Nephron (organoid): Measurements from ENCODE around the gene FBLN5.

Experiments used
- H3K27ac Mint-ChIP-seq, 3 experiments: 2 replicates each; pipeline ENCODE4 v1.8.0; 2020; ENCODE audit warnings: mixed read lengths in 3 of 3, mild to moderate bottlenecking in 2 of 3, moderate library complexity in 1 of 3
- H3K27me3 Mint-ChIP-seq: 2 replicates; pipeline ENCODE4 v1.8.0; 2021; ENCODE audit warnings: low read depth, mild to moderate bottlenecking, moderate library complexity, mixed read lengths
- H3K36me3 Mint-ChIP-seq: 2 replicates; pipeline ENCODE4 v1.8.0; 2020; ENCODE audit warnings: low read depth, mixed read lengths
- H3K4me1 Mint-ChIP-seq: 2 replicates; pipeline ENCODE4 v1.8.0; 2020; ENCODE audit warnings: mixed read lengths
- H3K4me3 Mint-ChIP-seq, 3 experiments: 2 replicates each; pipeline ENCODE4 v1.8.0; 2020; ENCODE audit warnings: mild to moderate bottlenecking in 3 of 3, mixed read lengths in 3 of 3, moderate library complexity in 2 of 3
- H3K9me3 Mint-ChIP-seq: 2 replicates; pipeline ENCODE4 v1.8.0; 2020; ENCODE audit warnings: mixed read lengths
- CTCF ChIP-seq, 3 experiments: fragments of 200-600 bp; sonication (generic); IDR thresholded peaks; one replicate each; pipeline ENCODE4 v1.5.0; 2021; ENCODE audit warnings: antibody characterized with exemption in 3 of 3; ENCODE audit not compliant: unreplicated experiment in 3 of 3

FBLN5 gene

GRCh38 chr14:91911474-91912032, 35.9 kb downstream of the FBLN5 start:
- Mint-ChIP-seq H3K9me3 (peaks cover 3% of the 10 kb centered on the region), H3K36me3 (peaks cover 10% of the 10 kb centered on the region), H3K27ac (no peak overlapping the region), H3K4me1 (peaks cover 6% of the 10 kb centered on the region), H3K27me3 (peaks cover 3% of the 10 kb centered on the region), H3K4me3 (no peak overlapping the region)
- peak in 2 of 3 experiments; percentile 31 to 49 for TF ChIP-seq CTCF (IDR thresholded peaks at IDR 0.05; ENCODE audit: unreplicated experiment in 3 of 3)

- TF ChIP-seq CTCF (IDR thresholded peaks at IDR 0.05; ENCODE audit: unreplicated experiment in 3 of 3), result no peak
- H3K27me3 Mint-ChIP-seq, result peaks cover 5% of the 10 kb centered on the region
- H3K4me1 Mint-ChIP-seq, result peaks cover 6% of the 10 kb centered on the region
- H3K9me3 Mint-ChIP-seq, result no peaks in the 10 kb centered on the region
- H3K4me3 Mint-ChIP-seq, result no peak overlapping the region
- H3K36me3 Mint-ChIP-seq, result peaks cover 6% of the 10 kb centered on the region
- no peak overlapping the region for H3K27ac Mint-ChIP-seq
These were observed 37.3 kb downstream of the FBLN5 start for GRCh38 chr14:91910196-91910595.

- Mint-ChIP-seq H3K4me3 (no peak overlapping the region), H3K27ac (no peak overlapping the region), H3K27me3 (peaks cover 11% of the 10 kb centered on the region), H3K36me3 (no peaks in the 10 kb centered on the region), H3K9me3 (no peaks in the 10 kb centered on the region), H3K4me1 (peaks cover 13% of the 10 kb centered on the region)
- TF ChIP-seq CTCF (IDR thresholded peaks at IDR 0.05; ENCODE audit: unreplicated experiment in 3 of 3), result no peak
These were observed 41.1 kb downstream of the FBLN5 start for GRCh38 chr14:91906374-91906773.

GRCh38 chr14:91904956-91905645, 42.4 kb downstream of the FBLN5 start:
- Mint-ChIP-seq H3K27me3 (peaks cover 11% of the 10 kb centered on the region), H3K9me3 (no peaks in the 10 kb centered on the region), H3K27ac (no peak overlapping the region), H3K36me3 (no peaks in the 10 kb centered on the region), H3K4me1 (peaks cover 14% of the 10 kb centered on the region), H3K4me3 (no peak overlapping the region)
- TF ChIP-seq CTCF (IDR thresholded peaks at IDR 0.05; ENCODE audit: unreplicated experiment in 3 of 3), result no peak

GRCh38 chr14:91904483-91904882, 43.0 kb downstream of the FBLN5 start:
- Mint-ChIP-seq H3K27me3 (peaks cover 11% of the 10 kb centered on the region), H3K9me3 (no peaks in the 10 kb centered on the region), H3K27ac (no peak overlapping the region), H3K4me1 (peaks cover 14% of the 10 kb centered on the region), H3K4me3 (no peak overlapping the region), H3K36me3 (no peaks in the 10 kb centered on the region)
- no peak for TF ChIP-seq CTCF (IDR thresholded peaks at IDR 0.05; ENCODE audit: unreplicated experiment in 3 of 3)

GRCh38 chr14:91903070-91903469, 44.4 kb downstream of the FBLN5 start:
- no peaks in the 10 kb centered on the region for H3K36me3 Mint-ChIP-seq
- no peak overlapping the region for H3K4me3 Mint-ChIP-seq
- TF ChIP-seq CTCF (IDR thresholded peaks at IDR 0.05; ENCODE audit: unreplicated experiment in 3 of 3), result no peak
- peaks cover 18% of the 10 kb centered on the region for H3K27me3 Mint-ChIP-seq
- H3K9me3 Mint-ChIP-seq, result no peaks in the 10 kb centered on the region
- peak overlapping the region in 2 of 3 experiments; percentile 2 to 5 for H3K27ac Mint-ChIP-seq
- H3K4me1 Mint-ChIP-seq, result peaks cover 14% of the 10 kb centered on the region
